MM.1S (cell line): ENCODE measurements around the gene ADTRP.

Experiments
- DNase-seq: peaks from one replicate; pipeline ENCODE4 v3.0.0-alpha.2; 2015
- H2AFZ ChIP-seq: fragments of 300-600 bp; sonication (generic); 2 replicates; pipeline ENCODE4 v1.6.0; 2016; ENCODE audit warnings: antibody characterized with exemption, low read length
- H3F3A ChIP-seq: fragments of 300-600 bp; sonication (generic); 2 replicates; pipeline ENCODE4 v1.6.1; 2016; ENCODE audit warnings: mild to moderate bottlenecking, antibody characterized with exemption, low read length, moderate library complexity, mixed read lengths; ENCODE audit not compliant: insufficient read depth
- H3K27ac ChIP-seq: fragments of 300-600 bp; sonication (generic); 2 replicates; pipeline ENCODE4 v1.5.1; 2016; ENCODE audit warnings: mild to moderate bottlenecking, low read length
- H3K27me3 ChIP-seq: fragments of 300-600 bp; sonication (generic); replicated peaks from 2 replicates; pipeline ENCODE4 v1.6.0; 2016; ENCODE audit warnings: low read length; ENCODE audit not compliant: insufficient read depth
- H3K36me3 ChIP-seq: fragments of 300-600 bp; sonication (generic); replicated peaks from 2 replicates; pipeline ENCODE4 v1.6.1; 2016; ENCODE audit warnings: mild to moderate bottlenecking, low read length, mixed read lengths; ENCODE audit not compliant: insufficient read depth
- H3K4me1 ChIP-seq: fragments of 300-600 bp; sonication (generic); 2 replicates; pipeline ENCODE4 v1.6.1; 2016; ENCODE audit warnings: low read length, mixed read lengths
- H3K4me2 ChIP-seq: fragments of 300-600 bp; sonication (generic); 2 replicates; pipeline ENCODE4 v1.6.0; 2016; ENCODE audit warnings: low read depth, low read length
- H3K4me3 ChIP-seq: fragments of 300-600 bp; sonication (generic); 2 replicates; pipeline ENCODE4 v1.5.1; 2016; ENCODE audit warnings: low read length, mixed read lengths
- H3K79me2 ChIP-seq: fragments of 300-600 bp; sonication (generic); 2 replicates; pipeline ENCODE4 v1.6.1; 2016; ENCODE audit warnings: mixed run types, low read length, mixed read lengths
- H3K9ac ChIP-seq: fragments of 300-600 bp; sonication (generic); 2 replicates; pipeline ENCODE4 v1.6.1; 2016; ENCODE audit warnings: low read length, mixed read lengths
- H3K9me2 ChIP-seq: fragments of 300-600 bp; sonication (generic); replicated peaks from 2 replicates; pipeline ENCODE4 v1.6.1; 2016; ENCODE audit warnings: mild to moderate bottlenecking, low read length, mixed read lengths; ENCODE audit not compliant: insufficient read depth
- H3K9me3 ChIP-seq: fragments of 300-600 bp; sonication (generic); replicated peaks from 2 replicates; pipeline ENCODE4 v1.6.1; 2016; ENCODE audit warnings: mild to moderate bottlenecking, low read length, mixed read lengths; ENCODE audit not compliant: insufficient read depth
- H4K20me1 ChIP-seq: fragments of 300-600 bp; sonication (generic); 2 replicates; pipeline ENCODE4 v1.6.1; 2016; ENCODE audit warnings: mild to moderate bottlenecking, low read length, moderate library complexity, mixed read lengths; ENCODE audit not compliant: insufficient read depth
- CTCF ChIP-seq: fragments of 300-600 bp; sonication (generic); IDR thresholded peaks from 2 replicates; pipeline ENCODE4 v1.5.1; 2016; ENCODE audit warnings: antibody characterized with exemption, low read length, mixed read lengths
- EZH2 ChIP-seq: fragments of 300-600 bp; sonication (generic); optimal IDR thresholded peaks from 2 replicates; pipeline ENCODE3; 2017; ENCODE audit warnings: low read depth, mild to moderate bottlenecking, antibody characterized with exemption, low read length, mixed read lengths
- EZH2phosphoT487 ChIP-seq: fragments of 300-600 bp; sonication (generic); IDR thresholded peaks from 2 replicates; pipeline ENCODE4 v1.6.1; 2018; ENCODE audit warnings: antibody characterized with exemption, low read length

ADTRP gene

GRCh38 chr6:11761744-11762620 lies 16.6 kb downstream of the ADTRP start:
- Histone ChIP-seq H2AFZ (no peak overlapping the region), H3K27ac (no peak overlapping the region), H3K79me2 (no peaks in the 10 kb centered on the region), H4K20me1 (no peaks in the 10 kb centered on the region), H3K4me1 (no peaks in the 10 kb centered on the region), H3K9ac (no peak overlapping the region), H3K4me2 (no peak overlapping the region), H3K9me2 (no peaks in the 10 kb centered on the region), H3K27me3 (no peaks in the 10 kb centered on the region), H3K4me3 (no peak overlapping the region), H3K9me3 (no peaks in the 10 kb centered on the region), H3K36me3 (no peaks in the 10 kb centered on the region), H3F3A (no peaks in the 10 kb centered on the region)
- DNase-seq, result no peak
- TF ChIP-seq EZH2, result no peak
- no peak for TF ChIP-seq CTCF
- TF ChIP-seq EZH2phosphoT487, result no peak

- Histone ChIP-seq H3F3A (no peaks in the 10 kb centered on the region), H2AFZ (no peak overlapping the region), H4K20me1 (no peaks in the 10 kb centered on the region), H3K27ac (no peak overlapping the region), H3K36me3 (no peaks in the 10 kb centered on the region), H3K27me3 (no peaks in the 10 kb centered on the region), H3K9me3 (no peaks in the 10 kb centered on the region), H3K4me1 (no peaks in the 10 kb centered on the region), H3K4me3 (no peak overlapping the region), H3K9ac (no peak overlapping the region), H3K79me2 (no peaks in the 10 kb centered on the region), H3K9me2 (no peaks in the 10 kb centered on the region), H3K4me2 (no peak overlapping the region)
- TF ChIP-seq CTCF, result no peak
- TF ChIP-seq EZH2phosphoT487, result no peak
- no peak for TF ChIP-seq EZH2
- DNase-seq, result no peak
Measured at GRCh38 chr6:11760015-11760473, 18.6 kb downstream of the ADTRP start.

DNA sequence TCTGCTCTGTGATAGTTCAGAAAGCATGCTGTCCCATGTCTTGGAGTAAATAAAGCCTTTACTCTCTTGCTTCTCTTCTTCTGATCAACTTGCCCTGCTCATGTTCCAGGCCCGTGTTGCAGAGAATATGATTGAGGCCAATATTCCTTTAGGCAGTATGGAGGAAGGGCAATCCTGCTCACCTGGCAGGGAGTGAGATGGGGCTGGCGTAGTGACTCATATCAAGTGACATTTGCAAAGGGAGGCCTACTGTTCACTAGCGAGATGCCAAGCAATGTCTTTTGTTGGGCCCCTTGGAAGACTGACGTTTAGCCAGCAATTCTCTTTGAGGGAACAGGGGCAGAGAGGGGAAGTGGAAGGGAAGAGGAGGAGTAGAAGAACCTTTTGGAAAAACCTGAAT lies 19.7 kb downstream of the ADTRP start:
- Histone ChIP-seq H3K36me3 (no peaks in the 10 kb centered on the region), H3K27me3 (no peaks in the 10 kb centered on the region), H3K9me2 (no peaks in the 10 kb centered on the region), H3K4me3 (no peak overlapping the region), H3K79me2 (no peaks in the 10 kb centered on the region), H3K9ac (no peak overlapping the region), H4K20me1 (no peaks in the 10 kb centered on the region), H3K9me3 (no peaks in the 10 kb centered on the region), H3K27ac (no peak overlapping the region), H3K4me2 (no peak overlapping the region), H3F3A (no peaks in the 10 kb centered on the region), H3K4me1 (no peaks in the 10 kb centered on the region), H2AFZ (no peak overlapping the region)
- TF ChIP-seq EZH2, result no peak
- TF ChIP-seq EZH2phosphoT487, result no peak
- no peak for TF ChIP-seq CTCF
- no peak for DNase-seq
